Right cardiac atrium (tissue), 5 donors: ENCODE data around the gene STK38L. TPM values are rescaled to one million over a fixed set of nuclear protein-coding genes. Genes with fewer than 3 reads are reported as not detected.

Source experiments
- ATAC-seq, 2 donors: fragments of 200-7000 bp; cut with Tn5 transposase; one replicate each; pipeline versions ENCODE4 v1.8.0 to v1.9.1; 2020; ENCODE audit warnings: moderate library complexity in 2 of 2, mild to moderate bottlenecking in 1 of 2
- DNase-seq, 3 donors: peaks; one replicate each; pipeline ENCODE4 v3.0.0-alpha.2; 2020
- H3K27ac ChIP-seq: one replicate; pipeline ENCODE4 v1.5.1; 2013; ENCODE audit warnings: mild to moderate bottlenecking, low read length, control low read depth, moderate library complexity
- H3K27me3 ChIP-seq: one replicate; pipeline ENCODE4 v1.6.1; 2013; ENCODE audit not compliant: control insufficient read depth, insufficient read depth
- H3K4me1 ChIP-seq: one replicate; pipeline ENCODE4 v1.6.1; 2013; ENCODE audit warnings: low read length; ENCODE audit not compliant: control insufficient read depth, insufficient read depth
- H3K4me3 ChIP-seq: one replicate; pipeline ENCODE4 v1.5.1; 2013; ENCODE audit warnings: low read length, control low read depth
- H3K9me3 ChIP-seq: one replicate; pipeline ENCODE4 v1.6.1; 2013; ENCODE audit warnings: low read length; ENCODE audit not compliant: control insufficient read depth
- WGBS: extraction: QIAGEN DNeasy Blood & Tissue Kit; methylation state at CpG from one replicate; pipeline ENCODE4 v1.1.7; 2013; 5-methylcytosine and 5-hydroxymethylcytosine counted together
- intact Hi-C, 4 donors: fragments of 100-400 bp; cut with DNase I; formaldehyde crosslinking; loops; one replicate each; pipeline versions ENCODE4 v1.11.0 to v1.14.0; 2022 to 2023
- polyA plus RNA-seq: library from polyadenylated mRNA; stranded (reverse); fragments of 200-250 nt; gene quantifications from one replicate; pipeline ENCODE4 v1.2.3, GENCODE V29; 2013
- total RNA-seq, 4 donors: library from RNA; stranded (reverse); fragmentation: NEBNext Ultra II Directional; extraction: Animal tissue kit (Norgen Biotek cat#: 25700); gene quantifications; one replicate each; pipeline ENCODE4 v1.2.1, GENCODE V29; 2021
- donor health status: healthy with polysubstance abuse.
- donor health status: DM: no; HTN: yes; CAD: no.
- donor health status: DM: no; HTN: no; CAD: no.
- donor health status: DM: no; HTN: yes; CAD: no; lungs with severe emphysema.
- donor health status: DM: yes; HTN: yes; CAD: no.

STK38L gene
- total and polyA plus RNA-seq, 5 donors = 19.5 to 160 (median 61.6) TPM

DNA sequence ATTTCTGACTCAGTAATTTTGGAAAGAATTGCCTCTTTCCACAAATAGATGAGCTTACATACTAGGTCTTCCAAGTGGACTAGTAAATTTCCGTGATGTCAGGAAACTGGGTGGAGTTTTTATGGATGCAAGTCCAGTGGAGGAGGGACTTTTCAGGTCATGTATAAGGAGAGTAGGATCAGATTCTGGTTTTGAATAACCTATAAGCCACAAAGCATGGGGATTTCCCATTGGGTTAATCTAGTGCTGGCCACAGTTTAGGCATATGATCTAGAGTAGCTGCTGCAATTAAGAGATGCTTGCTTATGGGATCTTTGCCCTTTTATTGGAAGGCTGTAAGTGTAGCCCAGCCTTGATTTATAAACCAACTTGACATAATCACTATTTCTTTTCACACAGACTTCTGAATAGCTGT, 33.8 kb downstream of the STK38L start:
- Histone ChIP-seq H3K4me3 (no peak overlapping the region), H3K27me3 (no peaks in the 10 kb centered on the region), H3K4me1 (peaks cover 5% of the 10 kb centered on the region), H3K9me3 (no peaks in the 10 kb centered on the region), H3K27ac (peak overlapping the region; percentile 78)
- intact Hi-C loops = no loop called here
- WGBS = 13% methylated on average over 1 of the region's 1 CpG
- ATAC-seq (peak; percentile 83 to 90), DNase-seq (no peak)

DNA sequence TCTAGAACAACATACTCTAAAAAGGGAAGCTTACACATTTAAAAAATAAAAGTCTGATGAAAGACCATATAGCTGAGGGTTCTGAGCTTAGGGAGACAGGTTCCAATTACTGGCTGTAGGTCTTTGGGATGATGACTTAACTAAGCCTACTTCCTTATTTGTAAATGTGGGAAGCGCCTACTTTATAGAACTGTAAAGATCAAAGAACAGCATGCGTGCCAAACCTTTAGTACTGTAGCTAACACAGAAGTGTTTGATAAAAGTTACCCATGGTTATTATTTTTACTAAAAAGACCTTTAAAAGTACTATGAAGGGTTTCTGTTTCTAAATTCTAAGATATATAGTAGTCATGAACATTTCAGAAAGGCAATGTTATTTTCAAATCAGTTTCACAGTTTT, 35.7 kb downstream of the STK38L start:
- no peak for DNase-seq
- Histone ChIP-seq H3K9me3 (no peaks in the 10 kb centered on the region), H3K27ac (no peak overlapping the region), H3K4me1 (peaks cover 6% of the 10 kb centered on the region), H3K4me3 (no peak overlapping the region), H3K27me3 (no peaks in the 10 kb centered on the region)
- WGBS = 68% methylated on average over 2 of the region's 2 CpGs
- ATAC-seq = no peak
- intact Hi-C loops = no loop called here

DNA sequence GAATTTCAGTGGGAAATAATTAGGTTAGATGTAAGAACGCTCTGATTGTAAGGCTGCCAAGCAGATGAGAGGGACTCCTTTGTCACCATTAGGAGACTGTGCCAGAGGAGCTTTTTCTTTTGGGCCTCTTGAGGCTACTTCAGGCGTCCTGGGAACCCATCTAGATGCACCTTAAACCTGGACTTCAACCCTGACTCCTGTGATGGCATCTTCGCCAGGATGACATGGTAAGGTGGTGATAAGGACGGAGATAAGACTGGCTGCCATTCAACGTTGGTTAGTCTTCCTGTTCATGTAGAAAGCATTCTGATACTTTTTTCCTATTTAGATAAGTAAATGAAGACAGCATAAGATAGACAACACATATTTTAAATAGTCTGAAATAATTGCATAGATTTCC, 36.3 kb downstream of the STK38L start:
- ATAC-seq = no peak
- intact Hi-C loops = no loop called here
- WGBS = 42% methylated on average over 5 of the region's 5 CpGs
- no peak for DNase-seq
- Histone ChIP-seq H3K27ac (peak overlapping the region; percentile 54), H3K9me3 (no peaks in the 10 kb centered on the region), H3K4me3 (no peak overlapping the region), H3K4me1 (peaks cover 6% of the 10 kb centered on the region), H3K27me3 (no peaks in the 10 kb centered on the region)

DNA sequence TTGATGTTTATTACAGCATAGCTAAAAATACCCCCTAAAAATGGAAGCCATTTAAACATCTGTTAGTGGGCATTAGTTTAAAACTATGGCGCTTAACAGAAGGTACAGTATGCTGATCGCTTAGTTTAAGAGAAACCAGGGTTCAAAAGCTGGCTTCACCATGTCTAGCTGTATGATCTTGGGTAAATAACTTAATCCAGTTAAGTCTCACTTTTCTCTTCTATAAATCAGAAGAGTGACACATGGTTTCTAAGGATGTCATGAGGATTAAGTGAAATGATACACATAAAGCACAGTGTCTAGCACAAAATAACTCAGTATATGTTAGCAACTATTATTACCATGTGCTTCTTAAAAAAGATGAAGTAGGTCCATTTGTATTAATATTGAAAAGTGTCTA, 38.7 kb downstream of the STK38L start:
- intact Hi-C loops = no loop called here
- 96% methylated on average over 2 of the region's 2 CpGs for WGBS
- H3K9me3 ChIP-seq = no peaks in the 10 kb centered on the region
- no peak for DNase-seq
- H3K4me1 ChIP-seq = peaks cover 6% of the 10 kb centered on the region
- no peak overlapping the region for H3K27ac ChIP-seq
- no peaks in the 10 kb centered on the region for H3K27me3 ChIP-seq
- no peak for ATAC-seq
- H3K4me3 ChIP-seq = no peak overlapping the region

DNA sequence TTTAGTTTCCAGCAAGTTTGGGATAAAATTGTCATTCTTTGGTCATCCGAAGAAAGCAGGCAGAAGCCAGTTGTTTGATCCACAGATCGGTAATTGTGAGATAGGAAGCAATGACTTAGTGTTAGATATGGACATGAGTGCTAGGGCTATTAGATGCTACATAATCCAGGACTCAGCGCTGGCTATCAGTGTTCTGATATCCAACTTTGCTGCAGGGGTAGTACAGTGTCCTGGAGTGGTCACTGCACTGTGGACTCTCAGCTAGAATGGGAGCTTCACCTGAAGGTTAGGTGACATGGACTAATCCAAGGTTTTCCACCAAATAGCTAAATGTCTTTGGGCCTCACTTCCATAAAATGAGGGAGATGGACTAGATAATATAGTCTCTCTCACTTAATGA, 39.9 kb downstream of the STK38L start:
- Histone ChIP-seq H3K27ac (no peak overlapping the region), H3K4me3 (no peak overlapping the region), H3K27me3 (no peaks in the 10 kb centered on the region), H3K4me1 (peaks cover 6% of the 10 kb centered on the region), H3K9me3 (no peaks in the 10 kb centered on the region)
- ATAC-seq = peak; percentile 25 to 44
- intact Hi-C loops = no loop called here
- WGBS = 60% methylated on average over 3 of the region's 3 CpGs
- no peak for DNase-seq

DNA sequence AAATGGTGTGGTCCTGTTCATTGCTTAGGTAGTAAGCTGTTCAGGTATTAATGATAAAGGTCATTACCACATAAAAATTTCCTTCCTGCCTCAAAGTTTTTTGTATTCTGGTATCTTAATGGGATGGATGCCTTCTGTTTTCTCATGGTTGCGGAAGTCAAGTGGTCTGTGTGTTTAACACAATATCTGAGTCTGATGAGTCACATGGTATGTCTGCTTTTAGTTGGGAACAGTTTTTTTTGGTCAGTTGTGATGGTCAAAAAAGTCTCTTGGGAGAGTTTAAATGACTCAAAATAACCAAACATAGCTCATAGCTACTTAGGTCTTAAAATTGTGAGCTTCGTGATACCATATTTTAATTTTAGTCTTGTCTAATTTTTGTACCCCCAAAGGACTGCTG, 40.7 kb downstream of the STK38L start:
- DNase-seq (no peak), ATAC-seq (peak; percentile 58 to 80)
- Histone ChIP-seq H3K4me1 (peaks cover 6% of the 10 kb centered on the region), H3K4me3 (no peak overlapping the region), H3K27me3 (no peaks in the 10 kb centered on the region), H3K9me3 (no peaks in the 10 kb centered on the region), H3K27ac (no peak overlapping the region)
- 23% methylated on average over 2 of the region's 2 CpGs for WGBS
- intact Hi-C loops = no loop called here

DNA sequence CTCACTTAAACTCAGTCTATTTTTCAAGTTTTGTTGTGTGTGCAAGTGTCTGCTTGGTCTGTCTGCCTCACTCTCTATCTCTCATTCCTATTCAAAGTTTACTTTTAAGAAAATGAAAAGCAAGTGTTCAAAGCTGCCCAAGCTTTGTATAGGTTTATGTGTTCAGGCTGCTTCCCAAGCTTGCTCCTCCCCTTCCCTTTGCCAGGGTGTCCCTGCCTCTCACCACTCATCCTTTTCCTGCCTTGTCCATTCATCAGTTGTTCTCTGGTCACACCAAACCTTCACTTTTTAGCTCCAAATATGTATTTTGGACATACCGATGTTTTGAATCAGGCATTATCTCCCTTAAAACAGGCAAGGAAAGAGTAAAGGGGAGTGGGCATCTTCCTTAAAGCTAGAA, 41.3 kb downstream of the STK38L start:
- intact Hi-C loops = no loop called here
- peak overlapping the region; percentile 53 for H3K27ac ChIP-seq

DNA sequence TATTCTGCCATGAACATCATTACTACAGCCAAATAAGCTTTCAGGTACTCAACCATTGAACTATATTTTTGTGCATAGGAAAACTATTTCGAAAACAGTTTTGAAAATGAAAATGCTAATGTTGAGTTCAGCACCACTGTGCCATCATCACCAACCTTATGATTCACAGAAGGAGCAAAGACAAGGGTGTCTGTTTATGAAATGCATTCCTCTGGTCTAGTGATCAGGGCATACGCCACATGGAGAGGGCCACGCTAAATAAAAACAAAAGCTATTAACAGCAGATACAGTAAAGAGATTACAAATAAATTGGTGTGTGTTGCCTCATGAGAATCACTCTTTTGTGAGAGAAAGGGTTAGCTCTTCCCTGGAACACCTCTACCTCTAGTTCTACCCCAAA, 45.3 kb downstream of the STK38L start:
- no peak overlapping the region for H3K27ac ChIP-seq
- DNase-seq (no peak), ATAC-seq (no peak)
- peaks cover 5% of the 10 kb centered on the region for H3K4me1 ChIP-seq
- WGBS = 82% methylated on average over 3 of the region's 3 CpGs
- no peak overlapping the region for H3K4me3 ChIP-seq
- H3K27me3 ChIP-seq = no peaks in the 10 kb centered on the region
- intact Hi-C loops = no loop called here
- H3K9me3 ChIP-seq = no peaks in the 10 kb centered on the region

More for the DNA sequence above, 41.3 kb downstream of the STK38L start:
- DNase-seq (no peak), ATAC-seq (peak in 1 of 2 donors; percentile 61)
- 63% methylated on average over 1 of the region's 1 CpG for WGBS
- Histone ChIP-seq H3K27me3 (no peaks in the 10 kb centered on the region), H3K9me3 (no peaks in the 10 kb centered on the region), H3K4me1 (peaks cover 4% of the 10 kb centered on the region), H3K4me3 (no peak overlapping the region)

DNA sequence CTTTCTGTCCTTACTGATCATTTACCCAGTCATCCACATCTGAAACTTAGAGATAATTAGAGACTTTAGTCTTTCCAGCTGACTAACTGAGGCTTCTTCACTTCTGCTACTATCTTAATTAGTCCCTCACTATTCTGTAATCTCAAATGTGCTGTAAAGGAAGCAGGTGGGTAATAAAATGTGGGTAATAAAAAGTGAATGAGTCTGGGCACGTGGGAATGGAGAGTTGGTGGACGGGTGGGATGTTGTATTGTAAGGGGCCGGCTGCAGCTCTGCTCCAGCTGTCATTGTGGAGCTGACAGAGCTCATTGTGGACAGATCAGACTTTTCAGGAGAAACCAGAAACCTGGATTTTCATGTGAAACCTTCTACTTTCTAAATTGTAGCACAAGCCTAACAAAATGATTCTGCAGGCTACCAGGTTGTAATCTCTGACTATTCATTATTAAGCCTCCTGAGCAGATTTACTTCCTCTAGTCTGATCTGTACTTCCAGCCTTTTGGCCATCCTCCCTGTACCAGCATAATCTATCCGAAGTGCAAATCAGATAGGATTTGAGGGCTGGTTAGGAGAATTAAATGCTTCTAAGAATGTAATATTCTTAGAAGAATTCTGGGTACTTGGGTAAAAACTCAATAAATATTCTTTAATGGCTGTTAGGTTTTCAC, 46.5 kb downstream of the STK38L start:
- Histone ChIP-seq H3K4me3 (no peak overlapping the region), H3K9me3 (no peaks in the 10 kb centered on the region), H3K27me3 (no peaks in the 10 kb centered on the region), H3K27ac (peak overlapping the region; percentile 1), H3K4me1 (peaks cover 5% of the 10 kb centered on the region)
- WGBS = 41% methylated on average over 4 of the region's 4 CpGs
- DNase-seq = no peak
- ATAC-seq = peak in 1 of 2 donors; percentile 30
- intact Hi-C loops = loop anchor here in 3 of 4 donors (10.0 kb wide), 2 partner anchors 46 to 146 kb away; partner anchors contain the start of gene STK38L (in 1 of the 3)

DNA sequence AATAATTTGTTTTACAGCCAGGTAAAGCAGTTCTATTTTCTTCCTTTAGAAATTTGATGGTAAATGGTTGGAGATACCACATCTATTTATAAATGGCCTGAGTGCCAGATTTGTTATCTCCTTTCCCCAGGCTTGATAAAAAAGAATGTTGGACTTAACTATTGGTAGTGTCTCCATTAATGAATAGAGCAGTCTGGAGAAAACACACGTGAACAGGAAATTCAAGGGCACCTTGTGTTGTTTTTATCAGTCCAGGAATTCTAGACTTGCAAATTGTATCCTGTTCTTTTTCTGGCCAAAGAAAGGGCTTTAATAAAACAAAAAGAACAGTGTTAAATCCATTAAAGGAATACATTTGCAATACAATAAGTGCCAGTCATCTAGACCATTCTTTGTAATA, 47.8 kb downstream of the STK38L start:
- no peak overlapping the region for H3K27ac ChIP-seq
- no peaks in the 10 kb centered on the region for H3K27me3 ChIP-seq
- H3K4me3 ChIP-seq = no peak overlapping the region
- intact Hi-C loops = loop anchor here in 3 of 4 donors (10.0 kb wide), 2 partner anchors 47 to 147 kb away; partner anchors contain the start of gene STK38L (in 1 of the 3)
- DNase-seq (no peak), ATAC-seq (peak; percentile 29 to 74)
- WGBS = 17% methylated on average over 1 of the region's 1 CpG
- H3K9me3 ChIP-seq = no peaks in the 10 kb centered on the region
- peaks cover 9% of the 10 kb centered on the region for H3K4me1 ChIP-seq

DNA sequence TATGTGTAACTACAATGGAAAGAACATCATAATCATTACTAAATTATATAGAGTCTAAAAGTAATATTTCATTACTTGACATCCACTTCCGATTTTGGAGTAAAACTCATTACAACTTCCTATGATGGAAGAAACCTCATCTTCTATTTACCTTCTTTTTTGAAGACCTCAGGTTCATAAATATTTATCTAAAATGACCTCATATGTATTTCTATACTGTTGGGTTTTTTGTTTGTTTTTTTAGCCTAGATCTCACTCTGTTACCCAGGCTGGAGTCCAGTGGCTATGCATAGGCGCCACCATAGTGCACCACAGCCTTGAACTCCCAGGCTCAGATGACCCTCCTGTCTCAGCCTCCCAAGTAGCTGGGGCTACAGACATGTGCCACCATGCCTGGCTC, 48.6 kb downstream of the STK38L start:
- H3K4me1 ChIP-seq = peaks cover 10% of the 10 kb centered on the region
- H3K4me3 ChIP-seq = no peak overlapping the region
- no peaks in the 10 kb centered on the region for H3K9me3 ChIP-seq
- intact Hi-C loops = loop anchor here in 3 of 4 donors (10.0 kb wide), 2 partner anchors 48 to 148 kb away; partner anchors contain the start of gene STK38L (in 1 of the 3)
- DNase-seq = no peak
- H3K27me3 ChIP-seq = no peaks in the 10 kb centered on the region
- WGBS = 87% methylated on average over 2 of the region's 2 CpGs
- H3K27ac ChIP-seq = peak overlapping the region; percentile 42
- ATAC-seq = no peak
